ENCODE measurements around the gene CLCF1.

The CLCF1 gene

GRCh38 chr11:67410369-67410831 is 37.0 kb upstream of the CLCF1 start:
- intact Hi-C loops (cut with DNase I), result no loop called here

GRCh38 chr11:67409781-67410368 is 36.5 kb upstream of the CLCF1 start:
- intact Hi-C loops (cut with DNase I), result no loop called here
- DNase-seq, result peak in 3 of 42 donors; percentile 34 to 46 (median 40)

More at GRCh38 chr11:67410369-67410831, 37.0 kb upstream of the CLCF1 start:
- DNase-seq, result peak; percentile 70 to 95 (median 88)

- DNase-seq, result peak in 1 of 42 donors; percentile 47
- intact Hi-C loops (cut with DNase I), result no loop called here
Observed at GRCh38 chr11:67409261-67409666, 35.9 kb upstream of the CLCF1 start.

- intact Hi-C loops (cut with DNase I), result no loop called here
Observed at GRCh38 chr11:67408437-67409200, 35.2 kb upstream of the CLCF1 start.

GRCh38 chr11:67407688-67408163 is 34.3 kb upstream of the CLCF1 start:
- intact Hi-C loops (cut with DNase I), result no loop called here
- DNase-seq, result no peak

More at GRCh38 chr11:67408437-67409200, 35.2 kb upstream of the CLCF1 start:
- peak in 7 of 42 donors; percentile 35 to 63 (median 44) for DNase-seq

- peak; percentile 61 to 91 (median 80) for DNase-seq
- intact Hi-C loops (cut with DNase I), result no loop called here
Observed at GRCh38 chr11:67406969-67407687, 33.7 kb upstream of the CLCF1 start.

- peak in 2 of 42 donors; percentile 9 to 17 for DNase-seq
- intact Hi-C loops (cut with DNase I), result no loop called here
Observed at GRCh38 chr11:67406420-67406968, 33.1 kb upstream of the CLCF1 start.

- intact Hi-C loops (cut with DNase I), result no loop called here
Observed at GRCh38 chr11:67405688-67406339, 32.4 kb upstream of the CLCF1 start.

GRCh38 chr11:67405196-67405567 is 31.8 kb upstream of the CLCF1 start:
- intact Hi-C loops (cut with DNase I), result no loop called here
- DNase-seq, result peak in 1 of 42 donors; percentile 22

More at GRCh38 chr11:67405688-67406339, 32.4 kb upstream of the CLCF1 start:
- no peak for DNase-seq

- DNase-seq, result peak in 10 of 42 donors; percentile 30 to 75 (median 50)
- intact Hi-C loops (cut with DNase I), result loop anchor here (5.0 kb wide), 2 partner anchors 63 to 78 kb away; partner anchors contain the start of genes AIP and TMEM134
Observed at GRCh38 chr11:67404515-67405195, 31.3 kb upstream of the CLCF1 start.

- intact Hi-C loops (cut with DNase I), result loop anchor here (5.0 kb wide), 2 partner anchors 64 to 79 kb away; partner anchors contain the start of genes AIP and TMEM134
- DNase-seq, result peak in 2 of 42 donors; percentile 4 to 36
Observed at GRCh38 chr11:67403085-67403484, 29.7 kb upstream of the CLCF1 start.

- intact Hi-C loops (cut with DNase I), result loop anchor here (5.0 kb wide), 2 partner anchors 65 to 80 kb away; partner anchors contain the start of genes AIP and TMEM134
- peak in 1 of 42 donors; percentile 1 for DNase-seq
Observed at GRCh38 chr11:67402192-67402839, 28.9 kb upstream of the CLCF1 start.

- peak; percentile 80 to 97 (median 94) for DNase-seq
- intact Hi-C loops (cut with DNase I), result loop anchor here (5.0 kb wide), 2 partner anchors 66 to 81 kb away; partner anchors contain the start of genes AIP and TMEM134
Observed at GRCh38 chr11:67401495-67402191, 28.2 kb upstream of the CLCF1 start, which contains the start of gene PPP1CA. Gene PPP1CA, minus strand, starts transcription at chr11:67401858. Its CDS starts 76 bp downstream, at chr11:67401782.

- peak in 1 of 42 donors; percentile 39 for DNase-seq
- intact Hi-C loops (cut with DNase I), result loop anchor here (5.0 kb wide), 2 partner anchors 66 to 81 kb away; partner anchors contain the start of genes AIP and TMEM134
Observed at GRCh38 chr11:67400942-67401494, 27.6 kb upstream of the CLCF1 start.

GRCh38 chr11:67400251-67400941 is 27.0 kb upstream of the CLCF1 start:
- intact Hi-C loops (cut with DNase I), result loop anchor here (5.0 kb wide), 2 partner anchors 67 to 82 kb away; partner anchors contain the start of genes AIP and TMEM134
- no peak for DNase-seq
